ENCODE measurements around the gene NUP93. TPM values are rescaled to one million over a fixed set of nuclear protein-coding genes. Genes with fewer than 3 reads are reported as not detected.

The NUP93 gene
- total RNA-seq, 1 donor from 2014 or later = 50.0 TPM

DNA sequence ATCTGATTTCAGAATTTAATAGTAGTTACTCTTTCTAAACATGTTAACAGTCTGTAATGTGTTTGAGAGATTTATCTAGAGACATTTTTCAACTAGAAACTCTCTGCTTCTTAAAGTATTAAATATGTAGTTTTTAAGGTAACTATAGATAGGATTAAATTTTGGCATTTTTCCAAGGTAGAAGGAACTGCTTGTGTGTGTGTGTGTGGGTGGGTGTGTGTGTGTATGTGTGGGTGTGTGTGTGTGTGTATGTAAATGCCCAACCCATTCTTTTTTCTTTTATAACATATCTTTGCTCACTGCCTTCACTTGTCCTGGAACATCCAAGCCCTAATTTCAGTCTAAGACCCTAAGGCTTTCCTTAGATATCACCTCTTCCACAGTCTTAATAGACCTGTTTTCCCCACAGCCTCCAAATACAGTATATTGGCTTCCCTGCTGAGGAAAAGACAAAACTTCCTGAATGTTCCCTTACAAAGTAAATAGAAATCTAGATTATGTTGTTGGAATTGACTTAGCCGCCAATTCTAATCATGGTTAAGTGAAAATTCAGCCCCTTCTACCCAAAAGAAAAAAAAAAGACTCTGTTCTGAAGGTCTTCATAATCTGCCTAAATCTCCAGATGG lies 33.5 kb downstream of the NUP93 start:
- DNase-seq (ENCODE audit: low spot score) = no peak
- Mint-ChIP-seq H3K4me1 (ENCODE audit: low read depth) (peaks cover 5% of the 10 kb centered on the region), H3K36me3 (ENCODE audit: low read depth) (peaks cover 9% of the 10 kb centered on the region), H3K4me3 (ENCODE audit: unreplicated experiment) (no peak overlapping the region), H3K27me3 (ENCODE audit: low read depth) (no peaks in the 10 kb centered on the region), H3K9me3 (ENCODE audit: low read depth) (no peaks in the 10 kb centered on the region), H3K27ac (ENCODE audit: unreplicated experiment) (no peak overlapping the region)
- TF ChIP-seq, protein P1, sequence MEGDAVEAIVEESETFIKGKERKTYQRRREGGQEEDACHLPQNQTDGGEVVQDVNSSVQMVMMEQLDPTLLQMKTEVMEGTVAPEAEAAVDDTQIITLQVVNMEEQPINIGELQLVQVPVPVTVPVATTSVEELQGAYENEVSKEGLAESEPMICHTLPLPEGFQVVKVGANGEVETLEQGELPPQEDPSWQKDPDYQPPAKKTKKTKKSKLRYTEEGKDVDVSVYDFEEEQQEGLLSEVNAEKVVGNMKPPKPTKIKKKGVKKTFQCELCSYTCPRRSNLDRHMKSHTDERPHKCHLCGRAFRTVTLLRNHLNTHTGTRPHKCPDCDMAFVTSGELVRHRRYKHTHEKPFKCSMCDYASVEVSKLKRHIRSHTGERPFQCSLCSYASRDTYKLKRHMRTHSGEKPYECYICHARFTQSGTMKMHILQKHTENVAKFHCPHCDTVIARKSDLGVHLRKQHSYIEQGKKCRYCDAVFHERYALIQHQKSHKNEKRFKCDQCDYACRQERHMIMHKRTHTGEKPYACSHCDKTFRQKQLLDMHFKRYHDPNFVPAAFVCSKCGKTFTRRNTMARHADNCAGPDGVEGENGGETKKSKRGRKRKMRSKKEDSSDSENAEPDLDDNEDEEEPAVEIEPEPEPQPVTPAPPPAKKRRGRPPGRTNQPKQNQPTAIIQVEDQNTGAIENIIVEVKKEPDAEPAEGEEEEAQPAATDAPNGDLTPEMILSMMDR (IDR thresholded peaks at IDR 0.05) = no peak

DNA sequence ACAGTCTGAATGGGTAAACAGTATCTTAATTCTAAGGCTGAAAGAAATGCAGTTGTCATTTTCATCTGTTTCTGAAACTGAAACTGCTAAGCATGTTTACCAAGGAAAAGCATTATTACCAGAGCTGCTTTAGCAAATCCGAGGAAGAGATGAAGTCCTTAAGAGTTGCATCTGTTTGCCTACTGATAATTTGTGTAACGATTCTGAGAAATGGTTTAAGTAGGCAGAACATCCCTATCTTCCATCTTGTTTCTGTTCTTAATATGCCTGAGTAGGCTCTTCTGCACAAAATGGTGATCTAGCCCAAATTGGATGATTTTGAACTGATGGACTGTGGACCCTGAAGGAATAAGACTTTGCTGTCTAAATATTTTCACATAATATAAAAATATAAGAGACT lies 34.9 kb downstream of the NUP93 start:
- Mint-ChIP-seq H3K36me3 (ENCODE audit: low read depth) (peaks cover 6% of the 10 kb centered on the region), H3K4me1 (ENCODE audit: low read depth) (peaks cover 5% of the 10 kb centered on the region), H3K27ac (ENCODE audit: unreplicated experiment) (no peak overlapping the region), H3K27me3 (ENCODE audit: low read depth) (no peaks in the 10 kb centered on the region), H3K9me3 (ENCODE audit: low read depth) (no peaks in the 10 kb centered on the region), H3K4me3 (ENCODE audit: unreplicated experiment) (no peak overlapping the region)
- DNase-seq (ENCODE audit: low spot score) = no peak
- TF ChIP-seq, protein P1 (IDR thresholded peaks at IDR 0.05) = no peak

DNA sequence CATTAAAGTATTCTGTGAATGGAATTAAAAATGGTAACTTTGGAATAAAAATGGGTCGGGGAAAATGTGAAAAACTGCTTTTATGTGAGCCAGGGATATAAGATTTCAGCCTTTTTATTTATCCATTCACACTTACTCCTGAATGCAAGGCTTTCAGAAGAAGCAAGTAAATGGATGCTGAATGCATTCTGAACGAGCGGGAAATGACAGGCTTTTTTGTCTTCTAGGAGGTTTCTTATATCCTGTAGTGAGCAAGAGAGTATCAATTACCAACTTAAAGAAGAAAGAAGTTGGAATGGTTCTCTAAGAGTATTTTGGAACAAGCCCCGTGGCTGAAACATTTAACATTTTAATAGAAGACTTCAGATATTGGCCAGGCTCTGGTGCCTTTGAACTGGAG lies 36.0 kb downstream of the NUP93 start:
- no peaks in the 10 kb centered on the region for H3K27me3 Mint-ChIP-seq (ENCODE audit: low read depth)
- TF ChIP-seq, protein P1 (IDR thresholded peaks at IDR 0.05) = no peak
- no peak for DNase-seq (ENCODE audit: low spot score)
- H3K9me3 Mint-ChIP-seq (ENCODE audit: low read depth) = no peaks in the 10 kb centered on the region
- H3K4me1 Mint-ChIP-seq (ENCODE audit: low read depth) = peaks cover 5% of the 10 kb centered on the region
- H3K4me3 Mint-ChIP-seq (ENCODE audit: unreplicated experiment) = no peak overlapping the region
- H3K36me3 Mint-ChIP-seq (ENCODE audit: low read depth) = peaks cover 2% of the 10 kb centered on the region
- no peak overlapping the region for H3K27ac Mint-ChIP-seq (ENCODE audit: unreplicated experiment)

DNA sequence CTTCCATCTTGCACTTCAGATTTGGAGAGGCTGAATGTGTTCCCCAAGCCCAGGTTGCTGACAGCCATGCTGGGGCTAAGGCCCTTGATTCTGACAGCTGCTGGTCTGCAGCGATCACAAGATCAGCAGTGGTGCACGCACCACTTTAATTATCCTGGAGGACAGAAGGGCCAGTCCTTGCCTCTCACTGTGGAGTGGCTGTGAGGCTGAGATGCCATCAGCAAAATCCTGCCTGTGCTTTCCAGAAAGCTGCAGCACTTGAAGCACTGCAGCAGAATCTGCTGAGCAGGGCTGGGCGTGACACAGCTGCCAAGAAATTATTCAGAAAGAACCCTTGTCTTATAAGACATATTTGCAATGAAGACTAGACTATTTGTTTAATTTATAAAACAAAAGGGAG lies 37.1 kb downstream of the NUP93 start:
- Mint-ChIP-seq H3K4me1 (ENCODE audit: low read depth) (peaks cover 11% of the 10 kb centered on the region), H3K9me3 (ENCODE audit: low read depth) (no peaks in the 10 kb centered on the region), H3K36me3 (ENCODE audit: low read depth) (peaks cover 2% of the 10 kb centered on the region), H3K27ac (ENCODE audit: unreplicated experiment) (no peak overlapping the region), H3K4me3 (ENCODE audit: unreplicated experiment) (no peak overlapping the region), H3K27me3 (ENCODE audit: low read depth) (no peaks in the 10 kb centered on the region)
- TF ChIP-seq, protein P1 (IDR thresholded peaks at IDR 0.05) = no peak
- no peak for DNase-seq (ENCODE audit: low spot score)

DNA sequence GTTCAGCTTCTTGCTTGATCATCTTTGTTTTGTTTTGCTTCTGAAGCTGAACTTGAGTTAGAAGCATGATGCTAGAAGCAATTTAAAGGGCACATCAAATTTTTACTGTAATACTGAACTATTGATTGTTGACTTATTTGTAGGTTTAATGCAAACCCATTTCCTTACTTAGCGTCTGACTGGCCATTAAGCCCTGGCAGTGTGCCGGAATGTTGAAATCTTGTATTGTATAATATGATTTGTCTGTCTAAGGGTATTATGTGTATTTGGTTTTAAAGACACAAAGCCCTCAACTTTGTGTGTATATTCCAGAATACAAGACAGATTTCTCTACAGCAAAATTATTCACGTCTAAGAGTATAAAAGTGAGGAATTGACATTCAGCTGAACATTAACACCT lies 39.7 kb downstream of the NUP93 start:
- TF ChIP-seq, protein P1 (IDR thresholded peaks at IDR 0.05) = no peak
- Mint-ChIP-seq H3K9me3 (ENCODE audit: low read depth) (no peaks in the 10 kb centered on the region), H3K36me3 (ENCODE audit: low read depth) (peaks cover 2% of the 10 kb centered on the region), H3K27me3 (ENCODE audit: low read depth) (no peaks in the 10 kb centered on the region), H3K4me3 (ENCODE audit: unreplicated experiment) (no peak overlapping the region), H3K27ac (ENCODE audit: unreplicated experiment) (no peak overlapping the region), H3K4me1 (ENCODE audit: low read depth) (peaks cover 13% of the 10 kb centered on the region)
- no peak for DNase-seq (ENCODE audit: low spot score)
